ENCODE results near the gene PRDM15. TPM values are rescaled to one million over a fixed set of nuclear protein-coding genes. Genes with fewer than 3 reads are reported as not detected.

Gene PRDM15
- total and polyA plus RNA-seq, 7 experiments from 2014 or later = 1.3 to 20.1 (median 15.1) TPM

DNA sequence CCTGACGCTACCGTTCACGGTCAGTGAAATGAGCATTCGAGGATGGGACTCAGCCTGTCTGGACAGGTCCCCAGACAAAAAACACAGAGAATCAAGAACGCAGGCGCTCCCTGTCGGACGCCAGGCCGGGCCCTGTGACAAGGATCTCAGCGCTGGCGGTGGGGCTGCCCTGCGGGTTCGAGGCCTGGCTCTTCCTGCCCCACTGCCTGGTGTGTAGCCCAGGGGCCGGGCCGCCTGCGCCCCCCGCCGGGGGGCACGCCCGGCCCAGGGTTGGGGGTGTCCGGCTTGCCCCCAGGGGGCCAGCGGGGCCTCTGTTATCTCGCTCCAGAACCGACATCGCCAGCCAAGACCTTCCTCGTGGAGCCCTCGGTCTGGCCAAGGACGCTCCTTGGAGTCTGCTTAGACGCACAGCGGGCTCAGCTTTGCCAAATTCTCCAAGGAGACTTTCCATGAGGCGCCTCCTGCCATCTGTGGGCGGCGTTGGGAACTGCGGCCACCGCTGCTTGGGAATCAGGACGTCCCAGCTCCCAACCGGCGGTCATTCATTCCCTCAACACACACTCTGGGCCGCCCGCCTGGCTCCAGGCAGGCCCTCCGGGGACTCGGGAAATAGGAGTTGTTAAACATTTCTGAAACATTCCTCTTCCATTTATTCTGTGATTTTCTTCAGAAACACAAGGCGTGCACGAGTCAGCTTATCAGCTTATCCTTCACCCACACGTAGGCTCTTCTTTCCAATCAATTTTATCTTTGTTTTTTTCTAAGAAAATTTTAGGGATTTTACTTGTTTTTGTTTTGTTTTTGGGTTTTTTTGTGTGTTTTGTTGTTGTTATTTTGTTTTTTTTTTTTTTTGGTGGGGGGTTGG, 101.0 kb downstream of the PRDM15 start:
- Mint-ChIP-seq H3K4me1 (peaks cover 0 to 14% (median 6%) of the 10 kb centered on the region in 7 donors), H3K27ac (no peak overlapping the region), H3K9me3 (peaks cover 0 to 3% (median 0%) of the 10 kb centered on the region in 11 donors), H3K36me3 (peaks cover 0 to 5% (median 0%) of the 10 kb centered on the region in 5 donors), H3K27me3 (peaks cover 61 to 67% (median 66%) of the 10 kb centered on the region in 5 donors), H3K4me3 (peak overlapping the region in 1 of 10 donors; percentile 66)
- intact Hi-C loops (cut with micrococcal nuclease) = loop anchor here in 1 of 2 donors (2.0 kb wide), 1 partner anchor 495 kb away; no protein-coding TSS in a partner anchor
- no peak overlapping the region for H3K27ac ChIP-seq (ENCODE audit: low read depth, low read length)
- H3K36me3 ChIP-seq (ENCODE audit: control insufficient read depth in 2 of 3, insufficient read depth in 3 of 3, low read length in 3 of 3) = no peaks in the 10 kb centered on the region
- H3K4me1 ChIP-seq (ENCODE audit: control insufficient read depth in 2 of 2, insufficient read depth in 2 of 2, low read length in 2 of 2) = no peaks in the 10 kb centered on the region
- no peaks in the 10 kb centered on the region for H3K9me3 ChIP-seq (ENCODE audit: control insufficient read depth in 2 of 3, low read length in 3 of 3)
- ATAC-seq (peak; percentile 46), DNase-seq (no peak)
- H3K4me3 ChIP-seq (ENCODE audit: low read length) = no peak overlapping the region
- CTCF ChIA-PET = interaction anchor here (0.6 to 0.9 kb wide), 2 partner anchors 318 to 495 kb away, joined by 3 read pairs; no protein-coding TSS in a partner anchor
- H3K27me3 ChIP-seq (ENCODE audit: control insufficient read depth in 2 of 2, insufficient read depth in 2 of 2, low read length in 2 of 2) = peaks cover 9 to 20% of the 10 kb centered on the region in 2 donors
- POLR2A ChIA-PET = no interaction called here

GRCh38 chr21:41776778-41777177, 102.4 kb downstream of the PRDM15 start:
- Mint-ChIP-seq H3K36me3 (peaks cover 0 to 5% (median 0%) of the 10 kb centered on the region in 5 donors), H3K9me3 (peaks cover 0 to 3% (median 0%) of the 10 kb centered on the region in 11 donors), H3K27me3 (peaks cover 65 to 73% (median 72%) of the 10 kb centered on the region in 5 donors), H3K4me3 (no peak overlapping the region), H3K27ac (no peak overlapping the region), H3K4me1 (peaks cover 0 to 14% (median 6%) of the 10 kb centered on the region in 7 donors)
- H3K9me3 ChIP-seq (ENCODE audit: control insufficient read depth in 2 of 3, low read length in 3 of 3) = no peaks in the 10 kb centered on the region
- intact Hi-C loops (cut with micrococcal nuclease) = no loop called here
- peaks cover 4 to 11% of the 10 kb centered on the region in 2 donors for H3K27me3 ChIP-seq (ENCODE audit: control insufficient read depth in 2 of 2, insufficient read depth in 2 of 2, low read length in 2 of 2)
- no peaks in the 10 kb centered on the region for H3K4me1 ChIP-seq (ENCODE audit: control insufficient read depth in 2 of 2, insufficient read depth in 2 of 2, low read length in 2 of 2)
- no peak for DNase-seq
- ATAC-seq = no peak
- H3K36me3 ChIP-seq (ENCODE audit: control insufficient read depth in 2 of 3, insufficient read depth in 3 of 3, low read length in 3 of 3) = no peaks in the 10 kb centered on the region
- no peak overlapping the region for H3K4me3 ChIP-seq (ENCODE audit: low read length)
- no peak overlapping the region for H3K27ac ChIP-seq (ENCODE audit: low read depth, low read length)
- POLR2A ChIA-PET = no interaction called here
- CTCF ChIA-PET = interaction anchor here (0.6 kb wide), 2 partner anchors 19 to 223 kb away, joined by 3 read pairs; no protein-coding TSS in a partner anchor

- peaks cover 3 to 4% of the 10 kb centered on the region in 2 donors for H3K27me3 ChIP-seq (ENCODE audit: control insufficient read depth in 2 of 2, insufficient read depth in 2 of 2, low read length in 2 of 2)
- ChIA-PET POLR2A (no interaction called here), CTCF (interaction anchor here (0.5 kb wide), 1 partner anchor 13 kb away, joined by 3 read pairs; no protein-coding TSS in a partner anchor)
- Mint-ChIP-seq H3K36me3 (peaks cover 0 to 5% (median 0%) of the 10 kb centered on the region in 5 donors), H3K27me3 (peaks cover 67 to 77% (median 68%) of the 10 kb centered on the region in 5 donors), H3K4me3 (no peak overlapping the region), H3K27ac (no peak overlapping the region), H3K4me1 (peaks cover 0 to 14% (median 6%) of the 10 kb centered on the region in 7 donors), H3K9me3 (peaks cover 0 to 3% (median 0%) of the 10 kb centered on the region in 11 donors)
- DNase-seq (no peak), ATAC-seq (no peak)
- no peaks in the 10 kb centered on the region for H3K36me3 ChIP-seq (ENCODE audit: control insufficient read depth in 2 of 3, insufficient read depth in 3 of 3, low read length in 3 of 3)
- no peaks in the 10 kb centered on the region for H3K4me1 ChIP-seq (ENCODE audit: control insufficient read depth in 2 of 2, insufficient read depth in 2 of 2, low read length in 2 of 2)
- no peak overlapping the region for H3K27ac ChIP-seq (ENCODE audit: low read depth, low read length)
- intact Hi-C loops (cut with micrococcal nuclease) = no loop called here
- no peak overlapping the region for H3K4me3 ChIP-seq (ENCODE audit: low read length)
- no peaks in the 10 kb centered on the region for H3K9me3 ChIP-seq (ENCODE audit: control insufficient read depth in 2 of 3, low read length in 3 of 3)
Measured at GRCh38 chr21:41775149-41775472, 104.0 kb downstream of the PRDM15 start.

DNA sequence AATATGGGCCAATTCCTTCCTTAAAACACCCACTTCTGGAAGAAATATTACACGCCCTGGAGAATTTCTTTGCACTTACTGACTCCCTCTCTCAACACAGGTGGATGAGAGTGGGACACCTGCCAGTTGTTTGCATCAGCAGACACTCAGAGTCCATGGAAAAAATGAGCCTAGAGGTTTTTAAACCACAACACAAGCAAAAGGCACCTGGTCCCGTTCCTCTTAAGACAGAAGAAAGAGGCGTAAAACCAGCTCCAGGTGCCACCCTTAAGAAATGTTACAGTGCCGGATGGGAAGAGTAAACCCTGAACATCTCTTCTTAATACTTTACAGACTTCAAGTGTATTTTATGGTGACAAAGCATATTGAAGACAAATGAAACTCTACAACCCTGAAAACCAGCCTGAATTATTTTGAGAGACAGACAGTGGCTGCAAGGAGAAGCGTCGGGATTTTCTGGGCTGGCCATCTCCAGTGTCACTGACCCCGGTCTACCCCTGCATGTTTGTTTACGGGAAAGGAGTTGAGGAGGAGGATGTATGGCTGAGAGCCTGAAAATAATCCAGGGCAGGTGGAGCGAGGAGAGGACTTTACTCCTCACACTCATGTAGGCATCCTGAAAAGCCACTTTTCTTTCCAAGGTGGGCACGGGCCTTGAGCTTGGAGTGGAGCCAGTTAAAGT, 104.5 kb downstream of the PRDM15 start:
- intact Hi-C loops (cut with micrococcal nuclease) = no loop called here
- H3K27ac ChIP-seq (ENCODE audit: low read depth, low read length) = no peak overlapping the region
- DNase-seq (no peak), ATAC-seq (no peak)
- Mint-ChIP-seq H3K4me3 (no peak overlapping the region), H3K27me3 (peaks cover 63 to 76% (median 68%) of the 10 kb centered on the region in 5 donors), H3K4me1 (peaks cover 1 to 13% (median 5%) of the 10 kb centered on the region in 7 donors), H3K36me3 (peaks cover 0 to 5% (median 0%) of the 10 kb centered on the region in 5 donors), H3K9me3 (peaks cover 0 to 3% (median 0%) of the 10 kb centered on the region in 11 donors), H3K27ac (no peak overlapping the region)
- no peaks in the 10 kb centered on the region for H3K4me1 ChIP-seq (ENCODE audit: control insufficient read depth in 2 of 2, insufficient read depth in 2 of 2, low read length in 2 of 2)
- H3K4me3 ChIP-seq (ENCODE audit: low read length) = no peak overlapping the region
- H3K36me3 ChIP-seq (ENCODE audit: control insufficient read depth in 2 of 3, insufficient read depth in 3 of 3, low read length in 3 of 3) = no peaks in the 10 kb centered on the region
- ChIA-PET CTCF (interaction anchor here (0.5 kb wide), 1 partner anchor 13 kb away, joined by 3 read pairs; no protein-coding TSS in a partner anchor), POLR2A (no interaction called here)
- H3K27me3 ChIP-seq (ENCODE audit: control insufficient read depth in 2 of 2, insufficient read depth in 2 of 2, low read length in 2 of 2) = peaks cover 0 to 4% of the 10 kb centered on the region in 2 donors
- H3K9me3 ChIP-seq (ENCODE audit: control insufficient read depth in 2 of 3, low read length in 3 of 3) = no peaks in the 10 kb centered on the region

- H3K9me3 Mint-ChIP-seq = peaks cover 0 to 3% (median 0%) of the 10 kb centered on the region in 11 donors
Measured at GRCh38 chr21:41772351-41773080, 106.6 kb downstream of the PRDM15 start.

GRCh38 chr21:41771625-41771945, 107.6 kb downstream of the PRDM15 start:
- Mint-ChIP-seq H3K9me3 (peaks cover 0 to 6% (median 0%) of the 10 kb centered on the region in 11 donors), H3K4me3 (no peak overlapping the region), H3K27me3 (peaks cover 59 to 78% (median 73%) of the 10 kb centered on the region in 5 donors), H3K4me1 (peaks cover 21 to 25% (median 23%) of the 10 kb centered on the region in 7 donors), H3K27ac (no peak overlapping the region), H3K36me3 (peaks cover 0 to 5% (median 4%) of the 10 kb centered on the region in 5 donors)
- CTCF ChIA-PET = interaction anchor here (0.6 kb wide), 1 partner anchor 94 kb away, joined by 6 read pairs; no protein-coding TSS in a partner anchor
- POLR2A ChIA-PET = no interaction called here
- ATAC-seq (no peak), DNase-seq (no peak)
- Histone ChIP-seq H3K9me3 (ENCODE audit: control insufficient read depth in 2 of 3, low read length in 3 of 3) (no peaks in the 10 kb centered on the region), H3K27me3 (ENCODE audit: control insufficient read depth in 2 of 2, insufficient read depth in 2 of 2, low read length in 2 of 2) (peaks cover 12 to 13% of the 10 kb centered on the region in 2 donors), H3K4me1 (ENCODE audit: control insufficient read depth in 2 of 2, insufficient read depth in 2 of 2, low read length in 2 of 2) (peaks cover 11 to 23% of the 10 kb centered on the region in 2 donors), H3K4me3 (ENCODE audit: low read length) (no peak overlapping the region), H3K36me3 (ENCODE audit: control insufficient read depth in 2 of 3, insufficient read depth in 3 of 3, low read length in 3 of 3) (no peaks in the 10 kb centered on the region), H3K27ac (ENCODE audit: low read depth, low read length) (no peak overlapping the region)
- intact Hi-C loops (cut with micrococcal nuclease) = no loop called here

More at GRCh38 chr21:41772351-41773080, 106.6 kb downstream of the PRDM15 start:
- Mint-ChIP-seq H3K4me1 (peaks cover 14 to 19% (median 17%) of the 10 kb centered on the region in 7 donors), H3K27me3 (peaks cover 56 to 77% (median 72%) of the 10 kb centered on the region in 5 donors), H3K27ac (no peak overlapping the region), H3K36me3 (peaks cover 0 to 5% (median 0%) of the 10 kb centered on the region in 5 donors), H3K4me3 (no peak overlapping the region)
- ChIA-PET CTCF (interaction anchor here (0.6 kb wide), 1 partner anchor 93 kb away, joined by 6 read pairs; no protein-coding TSS in a partner anchor), POLR2A (no interaction called here)
- peaks cover 8 to 15% of the 10 kb centered on the region in 2 donors for H3K4me1 ChIP-seq (ENCODE audit: control insufficient read depth in 2 of 2, insufficient read depth in 2 of 2, low read length in 2 of 2)
- no peak overlapping the region for H3K27ac ChIP-seq (ENCODE audit: low read depth, low read length)
- H3K36me3 ChIP-seq (ENCODE audit: control insufficient read depth in 2 of 3, insufficient read depth in 3 of 3, low read length in 3 of 3) = no peaks in the 10 kb centered on the region
- intact Hi-C loops (cut with micrococcal nuclease) = no loop called here
- ATAC-seq = no peak
- no peak overlapping the region for H3K4me3 ChIP-seq (ENCODE audit: low read length)
- H3K9me3 ChIP-seq (ENCODE audit: control insufficient read depth in 2 of 3, low read length in 3 of 3) = no peaks in the 10 kb centered on the region
- DNase-seq = no peak
- peaks cover 6 to 12% of the 10 kb centered on the region in 2 donors for H3K27me3 ChIP-seq (ENCODE audit: control insufficient read depth in 2 of 2, insufficient read depth in 2 of 2, low read length in 2 of 2)
